WTC11 (cell line): ENCODE measurements around the gene CNFN. TPM values are rescaled to one million over a fixed set of nuclear protein-coding genes. Genes with fewer than 3 reads are reported as not detected.

Experiments used
- ATAC-seq: fragments of 200-7000 bp; cut with Tn5 transposase; 2 replicates; pipeline ENCODE4 v1.10.0; 2021; ENCODE audit warnings: mild to moderate bottlenecking, moderate library complexity
- CTCF ChIA-PET: fragments of 300-600 bp; sonication (Branson Sonifier 250); formaldehyde crosslinking; loops from one replicate; lab custom pipeline; 2021; ENCODE audit warnings: antibody characterized with exemption; lab: Charles Lee
- POLR2A ChIA-PET: fragments of 350-600 bp; sonication (Branson Sonifier 250); formaldehyde crosslinking; loops from one replicate; lab custom pipeline; 2021; ENCODE audit warnings: antibody characterized with exemption; lab: Charles Lee
- DNase-seq: peaks from one replicate; pipeline ENCODE4 v3.0.0; 2021; ENCODE audit warnings: low spot score
- H3K27ac Mint-ChIP-seq: 2 replicates; pipeline ENCODE4 v1.8.0; 2021; ENCODE audit warnings: mixed read lengths
- H3K27me3 Mint-ChIP-seq: 2 replicates; pipeline ENCODE4 v1.8.0; 2021; ENCODE audit warnings: low read depth, mild to moderate bottlenecking, moderate library complexity, mixed read lengths
- H3K36me3 Mint-ChIP-seq: 2 replicates; pipeline ENCODE4 v1.8.0; 2021; ENCODE audit warnings: mixed read lengths
- H3K4me1 Mint-ChIP-seq: 2 replicates; pipeline ENCODE4 v1.8.0; 2022; ENCODE audit warnings: mixed read lengths
- H3K4me3 Mint-ChIP-seq: 2 replicates; pipeline ENCODE4 v1.8.0; 2021; ENCODE audit warnings: mild to moderate bottlenecking, moderate library complexity, mixed read lengths
- H3K9me3 Mint-ChIP-seq: 2 replicates; pipeline ENCODE4 v1.8.0; 2021; ENCODE audit warnings: mixed read lengths
- ARID4B ChIP-seq: sonication (generic); formaldehyde crosslinking; IDR thresholded peaks from 2 replicates; pipeline ENCODE4 v1.8.0; 2023; ENCODE audit warnings: missing genetic modification reagents, mild to moderate bottlenecking, borderline replicate concordance
- ATF1 ChIP-seq: sonication (generic); formaldehyde crosslinking; IDR thresholded peaks from 2 replicates; pipeline ENCODE4 v1.8.1; 2023; ENCODE audit warnings: mild to moderate bottlenecking, moderate library complexity, missing genetic modification reagents
- E2F5 ChIP-seq: sonication (generic); formaldehyde crosslinking; IDR thresholded peaks from 2 replicates; pipeline ENCODE4 v1.8.1; 2022; ENCODE audit warnings: mild to moderate bottlenecking, moderate library complexity, missing genetic modification reagents
- KAT7 ChIP-seq: sonication (generic); formaldehyde crosslinking; IDR thresholded peaks from 2 replicates; pipeline ENCODE4 v1.8.1; 2023; ENCODE audit warnings: missing genetic modification reagents, mild to moderate bottlenecking, borderline replicate concordance
- MLX ChIP-seq: sonication (generic); formaldehyde crosslinking; IDR thresholded peaks from 2 replicates; pipeline ENCODE4 v1.8.1; 2023; ENCODE audit warnings: mild to moderate bottlenecking, missing genetic modification reagents, moderate library complexity
- MYBL2 ChIP-seq: sonication (generic); formaldehyde crosslinking; IDR thresholded peaks from 2 replicates; pipeline ENCODE4 v1.8.1; 2023; ENCODE audit warnings: mild to moderate bottlenecking, moderate library complexity, missing genetic modification reagents
- PRRX2 ChIP-seq: fragments of 250-450 bp; sonication (Bioruptor Pico); IDR thresholded peaks from 2 replicates; pipeline ENCODE4 v1.8.0; 2021; ENCODE audit warnings: mild to moderate bottlenecking
- TCF7 ChIP-seq: sonication (generic); formaldehyde crosslinking; IDR thresholded peaks from 2 replicates; pipeline ENCODE4 v1.8.0; 2022; ENCODE audit warnings: mild to moderate bottlenecking, low read depth, missing genetic modification reagents, moderate library complexity
- ZBTB21 ChIP-seq: sonication (generic); formaldehyde crosslinking; IDR thresholded peaks from 2 replicates; pipeline ENCODE4 v1.8.1; 2023; ENCODE audit warnings: mild to moderate bottlenecking, missing genetic modification reagents, borderline replicate concordance
- ZBTB43 ChIP-seq: sonication (generic); formaldehyde crosslinking; IDR thresholded peaks from 2 replicates; pipeline ENCODE4 v1.8.1; 2023; ENCODE audit warnings: mild to moderate bottlenecking, missing genetic modification reagents
- ZNF317 ChIP-seq: sonication (generic); formaldehyde crosslinking; IDR thresholded peaks from 2 replicates; pipeline ENCODE4 v1.8.1; 2023; ENCODE audit warnings: low read depth, mild to moderate bottlenecking, moderate library complexity, missing genetic modification reagents, borderline replicate concordance
- ZNF416 ChIP-seq: fragments of 250-450 bp; sonication (Bioruptor Pico); IDR thresholded peaks from 2 replicates; pipeline ENCODE4 v1.9.0; 2021; ENCODE audit warnings: mild to moderate bottlenecking, inconsistent platforms
- ZNF423 ChIP-seq: fragments of 250-450 bp; sonication (Bioruptor Pico); IDR thresholded peaks from 2 replicates; pipeline ENCODE4 v2.1.2; 2022; ENCODE audit warnings: mild to moderate bottlenecking, moderate library complexity
- ZNF532 ChIP-seq: fragments of 250-450 bp; sonication (Bioruptor Pico); IDR thresholded peaks from 2 replicates; pipeline ENCODE4 v1.9.0; 2021; ENCODE audit warnings: mild to moderate bottlenecking, borderline replicate concordance
- total RNA-seq: library from RNA; stranded (reverse); gene quantifications from 3 replicates; pipeline ENCODE4 v1.2.3, GENCODE V29; 2021

CNFN gene
- total RNA-seq, 1 experiment from 2014 or later = 9.6 TPM

GRCh38 chr19:42427313-42427712, 37.2 kb upstream of the CNFN start, which contains the start of gene LIPE (continued):
- no peak for TF ChIP-seq E2F5 (CRISPR knock-in tag)
- no peak for TF ChIP-seq KAT7
- no peak for TF ChIP-seq MLX (CRISPR knock-in tag)

- peaks cover 17% of the 10 kb centered on the region for H3K4me1 Mint-ChIP-seq
- ATAC-seq = no peak
- H3K27me3 Mint-ChIP-seq = peaks cover 90% of the 10 kb centered on the region
These were observed 36.5 kb upstream of the CNFN start for GRCh38 chr19:42426643-42427042.

GRCh38 chr19:42424712-42425131, 34.6 kb upstream of the CNFN start:
- Mint-ChIP-seq H3K36me3 (no peaks in the 10 kb centered on the region; the same call in 1 of the 2 replicates), H3K4me3 (0 out of 2 replicates have a peak overlapping the region, but pooled peaks have one; percentile 82), H3K9me3 (peaks cover 6% of the 10 kb centered on the region), H3K27ac (no peak overlapping the region), H3K27me3 (peaks cover 97% of the 10 kb centered on the region), H3K4me1 (peaks cover 28% of the 10 kb centered on the region)
- peak; percentile 8 for ATAC-seq
- TF ChIP-seq ATF1 (CRISPR knock-in tag) (no peak), MYBL2 (CRISPR knock-in tag) (0 out of 2 replicates have a peak, but pooled peaks have one; percentile 1)
- TF ChIP-seq, all 79 proteins: peak for 1
- peak; percentile 58 for DNase-seq
- CTCF ChIA-PET = interaction anchor here (0.6 to 5.2 kb wide), 17 partner anchors 8 to 311 kb away, joined by 3 to 81 read pairs (median 5); partner anchors contain the start of gene CXCL17
- POLR2A ChIA-PET = interaction anchor here (1.7 to 2.2 kb wide), 2 partner anchors 12 to 23 kb away, joined by 7 to 13 read pairs; no protein-coding TSS in a partner anchor

More at GRCh38 chr19:42426643-42427042, 36.5 kb upstream of the CNFN start:
- ChIA-PET POLR2A (no interaction called here), CTCF (interaction anchor here (1.3 to 5.2 kb wide), 3 partner anchors 8 to 15 kb away, joined by 4 to 81 read pairs (median 44); partner anchors contain the start of gene CXCL17)
- no peak for DNase-seq
- Mint-ChIP-seq H3K4me3 (no peak overlapping the region), H3K27ac (no peak overlapping the region), H3K36me3 (no peaks in the 10 kb centered on the region; the same call in 1 of the 2 replicates), H3K9me3 (peaks cover 6% of the 10 kb centered on the region)
- TF ChIP-seq ZBTB21 (CRISPR knock-in tag) (no peak), ZNF423 (CRISPR knock-in tag) (peak; percentile 79), TCF7 (CRISPR knock-in tag) (no peak), ZNF416 (CRISPR knock-in tag) (no peak)

GRCh38 chr19:42424345-42424707, 34.2 kb upstream of the CNFN start:
- ATAC-seq (no peak), DNase-seq (no peak)
- Mint-ChIP-seq H3K9me3 (peaks cover 6% of the 10 kb centered on the region), H3K36me3 (no peaks in the 10 kb centered on the region; the same call in 1 of the 2 replicates), H3K4me3 (peak overlapping the region; percentile 82), H3K4me1 (peaks cover 31% of the 10 kb centered on the region), H3K27ac (no peak overlapping the region), H3K27me3 (peaks cover 99% of the 10 kb centered on the region)
- ChIA-PET POLR2A (interaction anchor here (1.3 to 2.2 kb wide), 4 partner anchors 9 to 23 kb away, joined by 4 to 13 read pairs (median 8); no protein-coding TSS in a partner anchor), CTCF (interaction anchor here (0.6 to 5.2 kb wide), 21 partner anchors 8 to 311 kb away, joined by 3 to 81 read pairs (median 4); partner anchors contain the start of gene CXCL17)
- TF ChIP-seq ZNF532 (CRISPR knock-in tag) (0 out of 2 replicates have a peak, but pooled peaks have one; percentile 81), ARID4B (CRISPR knock-in tag) (0 out of 2 replicates have a peak, but pooled peaks have one; percentile 21), PRRX2 (CRISPR knock-in tag) (no peak), ZBTB43 (CRISPR knock-in tag) (no peak; the same call in 1 of the 2 replicates), ZNF317 (CRISPR knock-in tag) (0 out of 2 replicates have a peak, but pooled peaks have one; percentile 1)
